Nucleus accumbens (tissue), 56 donors: ENCODE data around the gene LIN28B.
A peak's percentile ranks its signal among the peaks of the same experiment; 100 is the strongest.
"Not testable (repeated sequence)": the region's sequence is repeated elsewhere in the genome, so short reads cannot be mapped to it uniquely, and the experiment has no call there.

ENCODE experiments used
- DNase-seq, 56 donors: peaks; one replicate each; lab custom pipeline; 2025; lab: John Stamatoyannopoulos, UW

The LIN28B gene, protein sequence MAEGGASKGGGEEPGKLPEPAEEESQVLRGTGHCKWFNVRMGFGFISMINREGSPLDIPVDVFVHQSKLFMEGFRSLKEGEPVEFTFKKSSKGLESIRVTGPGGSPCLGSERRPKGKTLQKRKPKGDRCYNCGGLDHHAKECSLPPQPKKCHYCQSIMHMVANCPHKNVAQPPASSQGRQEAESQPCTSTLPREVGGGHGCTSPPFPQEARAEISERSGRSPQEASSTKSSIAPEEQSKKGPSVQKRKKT

DNA sequence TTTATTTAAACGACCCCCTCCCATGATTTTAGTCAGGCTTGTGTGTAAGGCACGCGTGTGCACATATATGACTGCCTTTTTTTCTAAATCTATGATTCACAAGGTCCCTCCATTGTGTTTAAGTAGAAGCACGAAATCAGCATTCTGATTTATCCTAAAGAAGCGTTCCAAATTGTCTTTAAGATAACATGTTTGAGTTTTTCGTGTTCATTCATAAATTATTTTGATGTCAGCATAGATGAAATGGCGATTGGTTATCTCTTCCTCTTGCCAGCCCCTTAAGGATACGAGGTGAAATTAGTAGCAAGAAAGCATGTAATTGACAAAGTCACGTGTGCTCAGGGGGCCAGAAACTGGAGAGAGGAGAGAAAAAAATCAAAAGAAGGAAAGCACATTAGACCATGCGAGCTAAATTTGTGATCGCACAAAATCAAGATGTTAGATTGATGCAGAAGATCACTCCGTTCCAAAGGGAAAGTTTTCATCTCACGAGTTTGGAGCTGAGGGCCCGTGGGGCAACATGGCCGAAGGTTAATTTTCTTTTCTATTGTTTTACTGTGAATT lies at the start of gene LIN28B:
TSS of gene LIN28B (plus strand) at position 377 of the 564 bp plus-strand sequence. CDS start at position 521, 144 bp downstream.
- DNase-seq = no peak

DNA sequence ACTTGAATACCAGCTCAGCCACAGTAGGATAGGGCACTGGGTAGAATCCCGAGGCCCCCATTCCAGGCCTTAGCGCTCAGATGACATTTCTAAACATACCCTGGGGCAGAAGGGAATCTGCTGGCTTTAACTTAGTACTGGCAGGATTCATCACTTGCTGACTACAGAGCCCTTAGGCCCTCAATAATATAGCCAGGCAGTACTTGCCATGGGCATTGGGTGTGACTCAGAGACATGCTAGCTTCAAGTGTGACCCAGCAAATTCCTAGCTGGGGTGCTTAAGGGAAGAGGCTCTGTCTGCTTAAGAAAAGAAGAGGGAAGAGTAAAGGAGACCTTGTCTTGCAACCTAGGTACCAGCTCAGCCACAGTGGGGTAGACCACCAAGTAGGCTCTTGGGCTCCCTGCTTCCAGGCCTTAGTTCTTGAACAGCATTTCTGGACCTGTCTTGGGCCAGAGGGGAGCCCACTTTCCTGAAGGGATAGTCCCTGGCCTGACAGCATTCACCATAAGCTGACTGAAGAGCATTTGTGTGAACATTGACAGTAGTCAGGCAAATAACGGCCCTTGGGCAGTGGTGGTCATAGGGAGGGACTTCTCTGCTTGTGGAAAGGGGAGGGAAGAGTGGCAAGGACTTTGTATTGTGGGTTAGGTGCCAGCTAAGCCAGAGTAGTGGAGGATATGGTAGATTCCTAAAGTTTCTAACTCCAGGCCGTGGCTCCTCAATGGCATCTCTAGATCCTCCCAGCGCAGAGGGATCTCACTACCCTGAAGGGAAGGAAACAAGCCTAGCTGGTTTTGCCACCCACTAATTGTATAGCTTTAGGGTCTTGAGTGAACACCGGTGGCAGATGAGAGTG lies 48.6 kb upstream of the LIN28B start:
- no peak for DNase-seq

DNA sequence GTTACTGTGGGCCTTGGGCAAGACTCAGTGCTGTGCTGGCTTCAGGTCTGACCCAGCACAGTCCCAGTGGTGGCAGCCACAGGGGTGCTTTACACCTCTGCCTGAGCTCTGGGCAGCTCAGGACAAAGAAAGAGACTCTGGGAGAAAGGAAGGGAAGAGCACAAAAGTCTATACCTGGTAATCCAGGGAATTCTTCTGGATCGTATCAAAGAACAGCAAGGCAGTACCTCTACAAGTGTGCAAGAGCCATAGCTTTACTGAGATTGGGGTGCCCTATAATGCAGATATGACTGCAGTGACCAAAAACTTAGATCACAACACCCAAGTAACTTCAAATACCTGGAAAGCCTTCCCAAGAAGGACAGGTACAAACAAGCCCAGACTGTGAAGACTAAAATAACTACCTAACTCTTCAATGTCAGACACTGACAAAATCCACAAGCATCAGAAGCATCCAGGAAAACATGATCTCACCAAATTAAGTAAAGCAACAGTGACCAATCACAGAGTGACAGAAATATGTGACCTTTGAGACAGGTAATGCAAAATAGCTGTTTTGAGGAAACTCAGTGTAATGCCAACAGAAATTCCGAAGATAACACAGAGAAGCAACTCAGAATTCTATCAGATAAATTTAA lies 47.9 kb upstream of the LIN28B start:
- no peak for DNase-seq

DNA sequence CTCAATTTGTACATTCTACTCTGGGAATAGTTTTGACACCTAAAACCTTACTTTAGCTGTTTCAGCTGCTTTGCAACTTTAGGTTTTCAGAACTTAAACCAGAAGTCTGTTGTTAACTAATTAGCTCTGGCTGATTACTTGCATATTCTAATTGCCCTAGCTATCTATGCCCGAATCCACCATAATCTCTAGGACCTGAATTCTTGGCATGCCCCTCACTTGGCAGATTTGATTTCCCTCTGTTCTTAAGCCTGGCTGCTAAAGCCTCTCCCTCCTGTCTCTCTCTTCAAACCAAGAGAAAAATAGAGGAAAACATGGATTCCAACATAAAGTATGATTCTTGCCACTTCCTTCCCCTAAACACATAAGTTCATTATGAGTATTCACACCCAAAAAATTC lies 35.0 kb upstream of the LIN28B start:
- DNase-seq = no peak

DNA sequence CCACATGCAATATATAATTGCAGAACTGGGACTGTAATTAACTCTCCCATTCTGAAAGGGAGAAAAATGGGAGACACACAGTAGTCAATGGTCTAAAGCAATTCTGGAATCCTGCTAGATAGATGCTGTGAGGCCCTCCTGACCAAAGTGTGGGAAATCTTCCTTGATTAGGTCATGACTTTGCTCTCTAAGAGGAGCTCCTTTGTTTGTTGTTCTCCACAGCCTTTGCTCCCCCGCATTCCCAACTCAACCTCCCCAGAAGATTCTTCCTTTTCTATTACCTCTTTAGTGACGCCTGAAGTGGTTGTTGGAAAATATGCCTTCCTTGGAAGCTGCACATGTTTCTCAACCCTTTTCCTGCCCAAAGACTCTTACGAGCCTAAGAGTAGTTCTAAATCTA lies 28.8 kb upstream of the LIN28B start:
- no peak for DNase-seq

DNA sequence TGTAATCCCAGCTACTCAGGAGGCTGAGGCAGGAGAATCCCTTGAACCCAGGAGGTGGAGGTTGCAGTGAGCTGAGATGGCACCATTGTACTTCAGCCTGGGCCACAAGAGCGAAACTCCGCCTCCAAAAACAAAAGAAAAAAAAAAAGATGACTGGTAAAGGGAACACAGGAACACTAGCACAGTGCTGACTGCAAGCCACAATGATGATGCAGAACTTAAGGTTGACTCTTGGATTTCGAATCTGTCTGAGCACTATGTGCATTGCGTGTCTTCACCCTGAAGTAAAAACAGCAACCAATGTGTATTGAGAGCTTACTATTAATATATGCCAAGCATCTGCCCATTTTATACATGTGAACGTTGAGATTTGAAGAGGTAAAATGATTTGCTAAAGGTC lies 27.6 kb upstream of the LIN28B start:
- DNase-seq = no peak

DNA sequence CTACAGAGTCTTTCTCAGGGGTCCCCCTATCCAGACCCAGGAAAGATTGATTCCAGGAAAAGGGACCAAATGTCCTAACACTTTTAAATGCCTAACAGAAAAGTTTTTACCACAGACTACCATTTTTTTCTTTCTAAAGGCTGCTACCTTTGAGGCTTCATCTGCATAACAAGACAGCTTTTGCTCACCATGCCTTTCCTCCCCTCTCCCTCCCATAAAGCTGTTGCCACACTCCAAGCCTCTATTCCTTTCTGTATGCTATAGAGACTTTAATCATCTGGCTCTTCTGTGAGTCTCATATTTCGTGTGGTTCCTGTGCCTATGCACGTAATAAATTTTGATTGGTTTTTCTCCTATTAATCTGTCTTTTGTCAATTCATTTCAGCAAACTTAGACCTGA lies 26.0 kb upstream of the LIN28B start:
- no peak for DNase-seq

DNA sequence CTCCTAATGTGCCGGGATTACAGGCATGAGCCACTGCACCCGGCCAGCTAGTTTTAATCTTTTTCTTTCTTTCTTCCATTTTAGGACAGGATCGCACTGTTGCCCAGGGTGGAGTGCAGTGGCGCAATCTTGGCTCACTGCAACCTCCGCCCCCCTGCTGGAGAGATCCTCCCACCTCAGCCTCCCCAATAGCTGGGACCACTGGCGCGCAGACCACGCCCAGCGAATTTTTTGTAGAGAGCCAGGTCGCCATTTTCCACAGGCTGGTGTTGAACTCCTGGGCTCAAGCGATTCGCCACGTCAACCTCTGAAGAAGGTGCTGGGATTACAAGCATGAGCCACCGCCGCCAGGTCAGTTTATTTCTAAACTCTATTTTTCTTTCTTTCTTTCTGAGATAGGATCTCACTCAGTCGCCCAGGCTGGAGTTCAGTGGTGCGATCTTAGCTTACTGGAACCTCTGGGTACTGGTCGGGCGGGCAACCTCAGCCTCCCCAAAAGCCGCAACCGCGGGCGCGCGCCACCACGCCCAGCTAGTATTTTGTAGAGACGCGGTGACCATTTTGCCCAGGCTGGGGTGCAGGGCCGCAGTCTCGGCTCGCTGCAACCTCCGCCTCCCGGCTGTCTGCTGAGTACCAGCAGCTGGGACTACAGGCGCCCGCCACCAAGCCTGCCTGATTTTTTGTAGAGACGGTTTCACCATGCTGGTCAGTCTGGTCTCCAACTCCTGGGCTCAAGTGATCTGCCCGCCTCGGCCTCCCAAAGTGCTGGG lies 20.0 kb upstream of the LIN28B start:
- DNase-seq = no peak

DNA sequence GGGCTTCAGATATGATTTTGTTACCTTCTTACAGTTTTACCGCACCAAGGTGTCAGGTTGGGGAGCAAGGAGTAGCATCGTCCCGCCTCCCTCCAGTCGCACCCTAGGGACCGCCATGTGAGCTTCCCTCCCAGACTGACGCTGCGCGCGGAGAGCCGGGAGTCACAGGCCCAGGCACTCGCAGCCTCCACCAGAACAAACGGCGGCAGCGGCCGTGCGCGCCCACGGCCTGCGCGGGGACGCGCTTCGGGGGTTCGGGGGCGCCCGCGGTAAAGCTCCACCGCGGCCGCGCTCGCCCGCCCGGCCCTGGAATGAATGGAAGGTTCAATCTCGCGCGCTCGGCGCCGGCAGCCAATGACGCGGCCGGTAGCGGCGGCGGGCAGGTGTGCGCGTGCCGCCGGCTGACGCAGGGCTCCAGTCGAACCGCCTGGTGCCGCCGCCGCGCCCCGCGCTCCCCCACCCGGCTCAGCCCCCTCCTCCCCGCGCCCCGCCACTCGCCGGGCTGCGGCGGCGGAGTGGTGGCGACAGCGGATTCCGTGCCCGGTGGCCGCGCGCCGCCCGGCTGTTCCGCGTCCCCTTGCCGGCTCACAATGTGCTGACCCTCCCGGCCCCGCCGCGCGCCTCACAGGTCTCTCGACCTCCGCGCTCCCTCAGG lies 16.5 kb upstream of the LIN28B start:
- peak in 17 of 56 donors; percentile 4 to 57 (median 25) for DNase-seq

DNA sequence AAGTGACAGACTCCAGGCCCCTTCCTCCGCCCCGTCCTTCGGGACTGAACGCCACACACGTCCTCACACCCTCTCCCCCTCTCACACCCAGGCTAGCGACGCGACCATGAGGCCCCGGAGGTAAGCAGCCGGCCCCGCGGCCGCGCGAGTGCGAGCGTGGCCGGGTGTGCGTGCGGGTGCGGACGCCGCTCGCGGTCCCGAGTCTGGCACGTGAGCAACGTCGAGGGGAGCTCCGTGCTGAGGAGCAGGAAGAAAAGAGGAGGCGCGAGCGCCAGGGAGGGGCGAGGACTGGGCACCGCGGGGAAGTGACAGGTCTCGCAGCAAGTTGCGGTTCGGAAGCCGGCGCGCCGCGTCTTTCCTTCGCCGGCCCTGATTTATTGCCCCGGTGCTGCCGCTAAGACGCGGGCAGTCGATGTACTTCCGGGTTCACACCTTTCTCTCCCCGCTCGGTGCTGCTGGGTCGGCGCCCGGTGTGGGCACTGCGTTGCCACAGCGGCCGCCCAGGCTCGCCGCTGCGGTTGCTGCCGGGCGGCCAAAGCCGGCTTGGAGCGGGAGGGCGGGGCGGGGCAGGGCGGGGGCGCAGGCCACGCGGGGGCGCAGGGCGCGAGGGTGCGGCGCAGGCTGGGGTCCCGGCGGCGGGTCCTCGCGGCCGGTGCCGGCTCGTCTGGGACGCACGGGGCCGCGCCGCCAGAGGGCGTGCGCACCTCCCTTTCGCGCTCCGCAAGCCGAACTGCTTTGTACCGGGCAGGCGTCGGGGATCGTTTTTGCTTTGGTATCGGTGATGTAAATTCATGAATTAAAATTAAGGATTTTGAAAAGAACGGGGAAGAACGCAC lies 15.8 kb upstream of the LIN28B start:
- peak in 36 of 56 donors; percentile 6 to 69 (median 24) for DNase-seq

DNA sequence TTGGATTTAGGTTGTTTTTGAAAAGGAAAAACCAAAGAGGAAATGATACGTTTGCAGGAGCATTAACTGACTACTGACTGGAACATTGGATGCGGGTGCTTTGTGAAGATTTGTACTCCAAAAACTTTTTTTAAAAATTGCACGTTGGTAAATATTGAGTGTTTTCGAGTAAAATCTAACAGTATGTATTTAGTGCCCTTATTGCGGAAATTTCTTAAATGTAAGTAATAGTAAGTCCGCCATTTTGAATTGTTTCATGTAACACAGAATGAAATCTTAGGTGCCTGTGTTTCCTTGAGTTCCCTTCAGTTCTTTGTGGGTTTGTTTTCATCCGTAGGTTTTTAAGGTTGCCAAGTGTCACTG lies 15.2 kb upstream of the LIN28B start:
- DNase-seq = no peak

DNA sequence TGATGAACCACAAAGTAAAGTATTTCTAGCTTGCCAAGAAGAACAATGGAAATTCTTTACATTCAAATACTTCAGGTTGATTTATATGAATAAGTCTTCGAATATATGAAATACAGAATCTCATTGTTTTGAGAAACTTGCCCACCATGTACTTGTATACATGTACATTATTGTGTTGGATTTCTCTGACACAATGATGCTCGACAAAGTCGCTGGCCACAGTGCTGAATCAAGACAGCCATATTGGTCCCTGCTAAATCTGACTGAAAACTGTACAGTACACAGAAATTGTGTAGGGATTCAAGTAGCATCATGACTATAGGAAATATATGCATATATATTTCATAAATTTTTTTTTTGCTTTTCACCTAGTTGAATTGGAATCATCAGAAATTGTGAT lies 13.1 kb upstream of the LIN28B start:
- DNase-seq = no peak

DNA sequence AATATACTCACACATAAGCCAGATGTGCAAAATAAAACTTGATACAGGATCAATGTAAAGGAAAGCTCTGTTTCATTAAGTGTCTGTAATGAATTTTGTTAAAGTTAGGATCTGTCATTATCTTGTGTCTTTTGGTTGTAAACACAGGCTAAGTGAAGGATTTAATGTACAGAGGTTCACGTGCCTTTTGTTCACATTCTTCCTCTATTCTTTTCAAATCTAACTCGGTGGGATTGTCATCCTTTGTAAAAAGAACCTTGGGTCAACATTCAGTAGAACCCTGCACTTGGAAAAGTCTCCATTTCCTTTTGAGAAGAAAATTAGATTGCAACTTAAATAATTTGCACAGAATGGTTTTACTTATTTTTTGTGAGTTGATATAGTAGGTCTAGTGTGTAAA lies 7.7 kb upstream of the LIN28B start:
- no peak for DNase-seq

DNA sequence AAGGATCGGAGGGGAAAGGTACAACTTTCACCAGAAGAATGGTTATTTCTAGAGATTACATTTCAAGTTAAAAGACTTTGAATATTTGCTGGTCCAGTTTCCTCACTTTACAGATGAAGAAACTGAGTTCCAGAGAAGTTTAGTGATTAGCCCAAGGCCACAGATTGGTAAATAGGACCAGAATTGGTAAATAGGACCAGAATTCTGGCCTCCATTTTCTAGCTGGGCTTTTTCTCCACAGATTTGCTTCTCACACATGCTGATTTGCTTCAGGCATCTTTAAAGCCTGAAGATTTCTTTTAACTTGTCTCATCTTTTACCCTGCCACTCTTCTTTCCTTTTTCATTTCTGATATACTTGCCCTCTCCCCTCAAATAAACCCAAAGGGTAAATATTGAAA lies 5.2 kb upstream of the LIN28B start:
- DNase-seq = no peak

DNA sequence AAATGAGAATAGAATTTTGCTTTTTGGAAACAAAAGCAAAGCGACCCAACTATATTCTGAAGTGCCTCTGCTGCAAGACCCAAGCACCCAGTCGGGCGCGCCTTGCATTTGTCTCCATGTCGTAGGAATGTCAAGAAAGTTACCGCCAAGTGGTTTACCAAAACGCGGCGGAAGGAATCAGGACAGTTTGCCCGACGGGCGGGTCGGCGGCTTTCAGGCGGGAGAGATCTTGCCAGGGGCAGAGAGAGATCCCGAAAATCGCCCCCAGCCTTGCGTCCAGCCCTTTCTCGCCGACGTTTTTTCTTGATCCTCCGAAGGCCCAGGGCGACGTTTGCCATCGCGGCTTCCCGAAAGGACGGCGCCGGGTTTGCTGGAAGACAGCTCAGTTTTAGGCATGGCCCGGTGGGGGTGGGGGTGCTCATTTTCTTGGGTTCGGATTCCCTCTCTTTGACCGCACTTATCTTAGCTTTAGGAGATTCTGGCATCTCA lies 4.0 kb upstream of the LIN28B start:
- DNase-seq = no peak

DNA sequence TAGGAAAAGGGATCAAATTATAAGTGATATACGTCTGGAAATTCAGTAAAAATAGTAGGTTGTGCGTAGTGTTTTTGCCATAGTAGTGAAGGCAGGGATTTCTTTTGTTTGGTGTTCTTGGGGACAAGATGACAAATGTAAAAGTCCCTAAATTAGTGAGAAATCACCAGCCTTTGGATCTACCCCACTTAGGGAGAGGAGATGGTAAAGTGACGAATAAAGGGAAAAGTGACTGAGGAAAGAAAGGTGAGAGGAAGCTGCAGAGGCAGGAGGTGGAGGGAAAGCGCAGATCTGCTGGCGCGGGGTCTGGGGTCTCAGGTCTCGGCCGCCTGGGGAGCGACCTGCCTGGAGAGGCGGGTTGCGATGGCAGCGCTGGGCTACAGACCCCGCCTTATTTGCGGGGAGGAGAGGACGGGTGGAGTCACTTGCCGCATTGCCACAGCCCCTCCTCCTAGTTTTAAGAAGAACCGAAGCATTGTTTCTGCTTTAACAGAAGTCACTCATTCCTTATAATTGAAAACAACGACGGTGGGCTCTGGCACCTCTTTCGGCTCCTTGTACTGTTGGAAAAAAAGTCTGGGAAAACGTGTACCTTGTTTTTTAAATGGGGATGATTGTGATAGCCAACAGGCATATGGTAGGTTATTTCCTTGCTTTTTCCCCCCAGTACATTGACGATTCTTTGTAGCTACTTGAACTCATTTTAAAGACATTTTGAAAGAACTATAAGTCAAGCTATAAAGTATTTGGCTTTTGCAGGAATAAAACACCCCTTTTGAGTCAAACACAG lies 3.3 kb upstream of the LIN28B start:
- DNase-seq = not testable (repeated sequence)

DNA sequence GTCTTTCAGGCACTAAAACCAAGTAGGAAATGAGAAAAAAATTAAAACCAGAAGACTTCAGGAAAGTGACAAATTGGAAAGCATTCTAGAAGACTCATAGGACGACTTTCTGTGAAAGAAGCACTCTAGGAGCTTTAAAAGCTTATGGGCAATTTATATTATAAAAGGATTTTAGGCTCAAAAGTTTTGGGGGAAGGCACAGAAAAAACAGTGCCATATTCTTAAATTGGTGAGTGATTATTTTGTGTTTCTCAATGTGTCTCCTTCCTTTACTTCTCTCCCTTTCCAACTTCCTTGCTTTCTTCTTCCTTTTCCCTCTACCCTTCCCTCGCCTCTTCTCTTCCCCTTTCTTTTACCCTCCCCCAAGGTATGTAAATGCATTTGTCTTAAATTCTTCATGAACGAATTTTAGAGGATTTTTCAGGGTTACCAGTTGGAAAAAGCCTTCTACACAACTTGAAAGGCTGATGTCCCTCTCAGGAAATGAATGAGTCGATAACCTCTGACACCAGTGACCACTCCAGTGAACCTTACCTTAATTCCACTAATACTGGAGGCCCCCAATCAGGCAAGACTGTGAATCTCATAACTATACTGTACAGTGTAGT lies 2.6 kb upstream of the LIN28B start:
- no peak for DNase-seq

DNA sequence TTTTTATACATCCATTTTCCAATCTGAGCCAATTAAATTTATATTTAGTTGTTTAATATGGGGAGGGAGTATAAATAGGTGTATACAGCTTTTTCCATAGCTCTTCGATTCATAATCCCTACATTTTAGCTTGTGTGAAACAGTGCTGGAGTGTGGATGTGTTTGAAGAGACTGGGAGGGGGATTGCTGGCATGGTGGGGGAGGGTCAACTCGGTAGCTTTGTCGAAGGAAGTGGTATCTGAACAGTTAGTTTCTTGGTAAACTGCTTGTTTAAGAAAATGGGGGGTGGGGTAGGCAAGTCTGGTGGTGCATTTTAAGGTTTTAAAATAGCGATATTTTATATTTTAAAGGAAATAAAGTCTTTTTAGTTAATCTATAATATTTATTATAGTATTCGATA lies 1.4 kb upstream of the LIN28B start:
- no peak for DNase-seq
